Muscle layer of duodenum (tissue), 2 donors: ENCODE results near the gene FBXO2.

Experiments
- H3K27ac ChIP-seq: one replicate; pipeline ENCODE4 v1.7.0; 2013; ENCODE audit warnings: mild to moderate bottlenecking, low read length
- H3K27me3 ChIP-seq: one replicate; pipeline ENCODE4 v1.7.0; 2013; ENCODE audit warnings: low read depth, mild to moderate bottlenecking, control low read depth, low read length
- H3K36me3 ChIP-seq, 2 donors: one replicate each; pipeline ENCODE4 v1.7.0; 2013; ENCODE audit warnings: low read length in 2 of 2, control low read depth in 1 of 2, mild to moderate bottlenecking in 1 of 2; ENCODE audit not compliant: insufficient read depth in 2 of 2, control insufficient read depth in 1 of 2
- H3K4me1 ChIP-seq, 2 donors: one replicate each; pipeline ENCODE4 v1.7.0; 2013; ENCODE audit warnings: low read length in 2 of 2, mild to moderate bottlenecking in 2 of 2, control low read depth in 1 of 2, moderate library complexity in 1 of 2; ENCODE audit not compliant: insufficient read depth in 2 of 2, control insufficient read depth in 1 of 2
- H3K4me3 ChIP-seq, 2 donors: one replicate each; pipeline ENCODE4 v1.7.0; 2013; ENCODE audit warnings: low read length in 2 of 2, low read depth in 1 of 2, mild to moderate bottlenecking in 1 of 2
- H3K9me3 ChIP-seq, 2 donors: one replicate each; pipeline ENCODE4 v1.7.0; 2013; ENCODE audit warnings: low read length in 2 of 2, control low read depth in 1 of 2, mild to moderate bottlenecking in 1 of 2; ENCODE audit not compliant: control insufficient read depth in 1 of 2
- donor health status: healthy.

FBXO2 gene

GRCh38 chr1:11664336-11665065 lies 10.3 kb upstream of the FBXO2 start:
- Histone ChIP-seq H3K36me3 (peaks cover 4 to 15% of the 10 kb centered on the region in 2 donors), H3K4me1 (peaks cover 0 to 4% of the 10 kb centered on the region in 2 donors), H3K27ac (peak overlapping the region; percentile 45), H3K27me3 (no peaks in the 10 kb centered on the region), H3K4me3 (peak overlapping the region; percentile 50 to 61), H3K9me3 (no peaks in the 10 kb centered on the region)

- Histone ChIP-seq H3K4me1 (peaks cover 0 to 4% of the 10 kb centered on the region in 2 donors), H3K36me3 (peaks cover 3 to 14% of the 10 kb centered on the region in 2 donors), H3K27ac (no peak overlapping the region), H3K27me3 (no peaks in the 10 kb centered on the region), H3K9me3 (no peaks in the 10 kb centered on the region), H3K4me3 (no peak overlapping the region)
These were observed 6.9 kb upstream of the FBXO2 start for GRCh38 chr1:11661103-11661502.

- H3K4me3 ChIP-seq, result no peak overlapping the region
- no peaks in the 10 kb centered on the region for H3K9me3 ChIP-seq
- no peaks in the 10 kb centered on the region for H3K27me3 ChIP-seq
- H3K4me1 ChIP-seq, result peaks cover 4 to 14% of the 10 kb centered on the region in 2 donors
- no peak overlapping the region for H3K27ac ChIP-seq
- H3K36me3 ChIP-seq, result peaks cover 3 to 14% of the 10 kb centered on the region in 2 donors
These were observed 5.5 kb upstream of the FBXO2 start for GRCh38 chr1:11659748-11660147.

GRCh38 chr1:11658542-11658941 lies 4.3 kb upstream of the FBXO2 start:
- Histone ChIP-seq H3K4me1 (peaks cover 4 to 10% of the 10 kb centered on the region in 2 donors), H3K9me3 (no peaks in the 10 kb centered on the region), H3K36me3 (peaks cover 3 to 14% of the 10 kb centered on the region in 2 donors)

GRCh38 chr1:11657654-11658053 lies 3.4 kb upstream of the FBXO2 start:
- Histone ChIP-seq H3K36me3 (peaks cover 3 to 14% of the 10 kb centered on the region in 2 donors), H3K9me3 (no peaks in the 10 kb centered on the region)

More at GRCh38 chr1:11658542-11658941, 4.3 kb upstream of the FBXO2 start:
- H3K27me3 ChIP-seq, result no peaks in the 10 kb centered on the region
- no peak overlapping the region for H3K4me3 ChIP-seq
- H3K27ac ChIP-seq, result no peak overlapping the region

GRCh38 chr1:11654939-11655808 lies 945 bp upstream of the FBXO2 start:
- H3K36me3 ChIP-seq, result peaks cover 3 to 6% of the 10 kb centered on the region in 2 donors
- H3K27ac ChIP-seq, result no peak overlapping the region
- H3K27me3 ChIP-seq, result peaks cover under 1% of the 10 kb centered on the region
- H3K4me3 ChIP-seq, result peak overlapping the region; percentile 53 to 59
- H3K9me3 ChIP-seq, result no peaks in the 10 kb centered on the region
- peaks cover 4 to 18% of the 10 kb centered on the region in 2 donors for H3K4me1 ChIP-seq

More at GRCh38 chr1:11657654-11658053, 3.4 kb upstream of the FBXO2 start:
- Histone ChIP-seq H3K4me1 (peaks cover 4 to 10% of the 10 kb centered on the region in 2 donors), H3K4me3 (no peak overlapping the region), H3K27me3 (no peaks in the 10 kb centered on the region), H3K27ac (no peak overlapping the region)

- Histone ChIP-seq H3K9me3 (no peaks in the 10 kb centered on the region), H3K36me3 (peaks cover 3 to 5% of the 10 kb centered on the region in 2 donors), H3K27ac (no peak overlapping the region), H3K27me3 (peaks cover 6% of the 10 kb centered on the region), H3K4me1 (peaks cover 4 to 26% of the 10 kb centered on the region in 2 donors), H3K4me3 (peak overlapping the region in 1 of 2 donors; percentile 59)
These were observed 430 bp downstream of the FBXO2 start for GRCh38 chr1:11653861-11654136.

GRCh38 chr1:11653101-11653860 lies 948 bp downstream of the FBXO2 start:
- Histone ChIP-seq H3K4me3 (no peak overlapping the region), H3K36me3 (peaks cover 0 to 3% of the 10 kb centered on the region in 2 donors), H3K4me1 (peaks cover 4 to 30% of the 10 kb centered on the region in 2 donors), H3K9me3 (no peaks in the 10 kb centered on the region), H3K27ac (no peak overlapping the region), H3K27me3 (peaks cover 6% of the 10 kb centered on the region)

GRCh38 chr1:11652203-11652780 lies 1.9 kb downstream of the FBXO2 start:
- H3K27ac ChIP-seq, result no peak overlapping the region

GRCh38 chr1:11651017-11651416 lies 3.2 kb downstream of the FBXO2 start:
- H3K4me1 ChIP-seq, result peaks cover 4 to 40% of the 10 kb centered on the region in 2 donors
- H3K27me3 ChIP-seq, result peaks cover 6% of the 10 kb centered on the region
- H3K36me3 ChIP-seq, result no peaks in the 10 kb centered on the region
- H3K9me3 ChIP-seq, result no peaks in the 10 kb centered on the region
- no peak overlapping the region for H3K4me3 ChIP-seq
- H3K27ac ChIP-seq, result no peak overlapping the region

More at GRCh38 chr1:11652203-11652780, 1.9 kb downstream of the FBXO2 start:
- Histone ChIP-seq H3K4me3 (no peak overlapping the region), H3K9me3 (no peaks in the 10 kb centered on the region), H3K36me3 (peaks cover 0 to 3% of the 10 kb centered on the region in 2 donors), H3K4me1 (peaks cover 4 to 39% of the 10 kb centered on the region in 2 donors), H3K27me3 (peaks cover 6% of the 10 kb centered on the region)
